ENCODE data around the gene IRX5. TPM values are rescaled to one million over a fixed set of nuclear protein-coding genes. Genes with fewer than 3 reads are reported as not detected.
A peak's percentile ranks its signal among the peaks of the same experiment; 100 is the strongest.

IRX5 gene
- polyA plus RNA-seq, 4 donors: 9.3 to 10.2 (median 10.2) TPM

- no peak for DNase-seq (ENCODE audit: low read depth in 4 of 4, low spot score in 3 of 4)
These were observed 13.3 kb downstream of the IRX5 start for GRCh38 chr16:54944002-54944401.

- no peak for DNase-seq (ENCODE audit: low read depth in 4 of 4, low spot score in 3 of 4)
These were observed 14.4 kb downstream of the IRX5 start for GRCh38 chr16:54945063-54945462.

GRCh38 chr16:54946909-54947308, 16.2 kb downstream of the IRX5 start:
- DNase-seq (ENCODE audit: low read depth in 4 of 4, low spot score in 3 of 4): no peak

GRCh38 chr16:54947616-54948015, 17.0 kb downstream of the IRX5 start:
- no peak for DNase-seq (ENCODE audit: low read depth in 4 of 4, low spot score in 3 of 4)

- no peak for DNase-seq (ENCODE audit: low read depth in 4 of 4, low spot score in 3 of 4)
These were observed 21.5 kb downstream of the IRX5 start for GRCh38 chr16:54952195-54952594.

- DNase-seq (ENCODE audit: low read depth in 4 of 4, low spot score in 3 of 4): no peak
These were observed 22.8 kb downstream of the IRX5 start for GRCh38 chr16:54953461-54953860.

- DNase-seq (ENCODE audit: low read depth in 4 of 4, low spot score in 3 of 4): no peak
These were observed 23.6 kb downstream of the IRX5 start for GRCh38 chr16:54954220-54954619.

- no peak for DNase-seq (ENCODE audit: low read depth in 4 of 4, low spot score in 3 of 4)
These were observed 25.1 kb downstream of the IRX5 start for GRCh38 chr16:54955757-54956156.

- DNase-seq (ENCODE audit: low read depth in 4 of 4, low spot score in 3 of 4): no peak
These were observed 26.9 kb downstream of the IRX5 start for GRCh38 chr16:54957403-54958166.

GRCh38 chr16:54962045-54962444, 31.4 kb downstream of the IRX5 start:
- no peak for DNase-seq (ENCODE audit: low read depth in 4 of 4, low spot score in 3 of 4)

GRCh38 chr16:54964239-54964638, 33.6 kb downstream of the IRX5 start:
- no peak for DNase-seq (ENCODE audit: low read depth in 4 of 4, low spot score in 3 of 4)

GRCh38 chr16:54965464-54965863, 34.8 kb downstream of the IRX5 start:
- DNase-seq (ENCODE audit: low read depth in 4 of 4, low spot score in 3 of 4): no peak

GRCh38 chr16:54968011-54968410, 37.3 kb downstream of the IRX5 start:
- no peak for DNase-seq (ENCODE audit: low read depth in 4 of 4, low spot score in 3 of 4)

GRCh38 chr16:54968784-54969183, 38.1 kb downstream of the IRX5 start:
- no peak for DNase-seq (ENCODE audit: low read depth in 4 of 4, low spot score in 3 of 4)

GRCh38 chr16:54970016-54970415, 39.4 kb downstream of the IRX5 start:
- no peak for DNase-seq (ENCODE audit: low read depth in 4 of 4, low spot score in 3 of 4)

- peak in 3 of 4 donors; percentile 22 to 59 (median 49) for DNase-seq (ENCODE audit: low read depth in 4 of 4, low spot score in 3 of 4)
These were observed 43.7 kb downstream of the IRX5 start for GRCh38 chr16:54974367-54974766.

GRCh38 chr16:54976651-54977200, 46.1 kb downstream of the IRX5 start:
- DNase-seq (ENCODE audit: low read depth in 4 of 4, low spot score in 3 of 4): no peak

GRCh38 chr16:54977211-54977610, 46.5 kb downstream of the IRX5 start:
- DNase-seq (ENCODE audit: low read depth in 4 of 4, low spot score in 3 of 4): no peak

GRCh38 chr16:54980821-54981220, 50.2 kb downstream of the IRX5 start:
- no peak for DNase-seq (ENCODE audit: low read depth in 4 of 4, low spot score in 3 of 4)
